RWPE1 (cell line): Measurements from ENCODE around the gene PTPRN2.
A peak's percentile ranks its signal among the peaks of the same experiment; 100 is the strongest.

Experiments used
- CTCF ChIA-PET: fragments of 350-600 bp; sonication (Branson Sonifier 250); formaldehyde crosslinking; extraction: SDS; loops from one replicate; lab custom pipeline; 2021; lab: Yijun Ruan, JAX
- POLR2A ChIA-PET: fragments of 400-600 bp; formaldehyde crosslinking; extraction: SDS; loops from one replicate; lab custom pipeline; 2020; ENCODE audit warnings: antibody characterized with exemption; ENCODE audit not compliant: low non-redundant PET; lab: Yijun Ruan, JAX
- DNase-seq: peaks from one replicate; pipeline ENCODE4 v3.0.0; 2012; ENCODE audit warnings: low spot score
- H3K27ac ChIP-seq: fragments of 450-650 bp; 2 replicates; pipeline ENCODE4 v1.5.1; 2017
- CTCF ChIP-seq: fragments of 450-650 bp; conservative IDR thresholded peaks from 2 replicates; pipeline ENCODE4 v1.5.1; 2017; ENCODE audit warnings: low read depth, mild to moderate bottlenecking

Gene PTPRN2

GRCh38 chr7:157828881-157829280 lies 758.7 kb downstream of the PTPRN2 start:
- no peak overlapping the region for H3K27ac ChIP-seq
- POLR2A ChIA-PET: no interaction called here
- no peak for TF ChIP-seq CTCF
- no peak for DNase-seq
- CTCF ChIA-PET: no interaction called here

GRCh38 chr7:157828190-157828589 lies 759.4 kb downstream of the PTPRN2 start:
- CTCF ChIA-PET: no interaction called here
- H3K27ac ChIP-seq: no peak overlapping the region
- DNase-seq: no peak
- POLR2A ChIA-PET: no interaction called here
- no peak for TF ChIP-seq CTCF

- no peak for TF ChIP-seq CTCF
- CTCF ChIA-PET: no interaction called here
- POLR2A ChIA-PET: no interaction called here
- DNase-seq: no peak
- no peak overlapping the region for H3K27ac ChIP-seq
Measured at GRCh38 chr7:157827863-157828160, 759.8 kb downstream of the PTPRN2 start.

GRCh38 chr7:157827045-157827862 lies 760.4 kb downstream of the PTPRN2 start:
- TF ChIP-seq CTCF: no peak
- ChIA-PET POLR2A (no interaction called here), CTCF (no interaction called here)
- DNase-seq: no peak
- no peak overlapping the region for H3K27ac ChIP-seq

- ChIA-PET CTCF (no interaction called here), POLR2A (no interaction called here)
- no peak overlapping the region for H3K27ac ChIP-seq
- TF ChIP-seq CTCF: no peak
- no peak for DNase-seq
Measured at GRCh38 chr7:157826566-157826965, 761.1 kb downstream of the PTPRN2 start.

GRCh38 chr7:157825325-157825724 lies 762.3 kb downstream of the PTPRN2 start:
- ChIA-PET POLR2A (no interaction called here), CTCF (no interaction called here)
- no peak for TF ChIP-seq CTCF
- DNase-seq: peak; percentile 4
- no peak overlapping the region for H3K27ac ChIP-seq

GRCh38 chr7:157824819-157825121 lies 762.9 kb downstream of the PTPRN2 start:
- H3K27ac ChIP-seq: no peak overlapping the region
- POLR2A ChIA-PET: no interaction called here
- no peak for TF ChIP-seq CTCF
- CTCF ChIA-PET: no interaction called here
- no peak for DNase-seq
